Activated naive CD8-positive, alpha-beta T cell treated with anti-CD3 and anti-CD28 coated beads for 36 hours (primary cell): ENCODE data around the gene CNOT4. TPM values are rescaled to one million over a fixed set of nuclear protein-coding genes. Genes with fewer than 3 reads are reported as not detected.

Experiments used
- DNase-seq: peaks from one replicate; pipeline ENCODE4 v3.0.0; 2021
- H3K27ac Mint-ChIP-seq: one replicate; pipeline ENCODE4 v1.8.0; 2022; ENCODE audit warnings: mild to moderate bottlenecking, moderate library complexity, mixed read lengths
- H3K27me3 Mint-ChIP-seq: one replicate; pipeline ENCODE4 v1.8.0; 2022; ENCODE audit warnings: mild to moderate bottlenecking, mixed read lengths
- H3K36me3 Mint-ChIP-seq: one replicate; pipeline ENCODE4 v1.8.0; 2021; ENCODE audit warnings: mild to moderate bottlenecking, mixed read lengths
- H3K4me1 Mint-ChIP-seq: one replicate; pipeline ENCODE4 v1.8.0; 2021; ENCODE audit warnings: mixed read lengths
- H3K4me3 Mint-ChIP-seq: one replicate; pipeline ENCODE4 v1.8.0; 2022; ENCODE audit warnings: mild to moderate bottlenecking, moderate library complexity, mixed read lengths
- H3K9me3 Mint-ChIP-seq: one replicate; pipeline ENCODE4 v1.8.0; 2022; ENCODE audit warnings: mixed read lengths
- total RNA-seq, 2 experiments: library from RNA; stranded (reverse); gene quantifications; one replicate each; pipeline ENCODE4 v1.2.3, GENCODE V29; 2021

Gene CNOT4
- total RNA-seq, 2 experiments from 2014 or later = 17.0 to 17.5 TPM

DNA sequence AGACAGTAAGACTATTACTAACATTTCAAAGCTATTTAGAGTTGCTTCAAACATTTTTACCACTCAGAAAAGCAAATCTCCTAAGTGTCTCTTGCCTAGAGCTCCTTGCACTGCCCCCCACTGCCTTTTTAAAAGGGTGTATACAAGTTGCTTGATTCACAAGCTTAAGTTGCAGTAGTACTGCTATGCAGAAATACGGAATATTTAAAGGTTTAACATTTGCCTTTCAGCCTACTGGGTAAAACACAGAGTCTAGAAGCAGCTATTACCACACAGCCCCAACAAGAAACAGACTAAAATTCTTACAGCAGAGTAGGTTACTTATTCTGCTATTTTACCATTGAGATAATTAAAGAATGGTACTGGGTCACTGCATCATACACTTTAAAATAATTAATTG is 128.5 kb downstream of the CNOT4 start:
- Mint-ChIP-seq H3K27me3 (no peaks in the 10 kb centered on the region), H3K36me3 (peaks cover 1% of the 10 kb centered on the region), H3K4me3 (no peak overlapping the region), H3K4me1 (peaks cover 3% of the 10 kb centered on the region), H3K9me3 (no peaks in the 10 kb centered on the region), H3K27ac (no peak overlapping the region)
- no peak for DNase-seq

DNA sequence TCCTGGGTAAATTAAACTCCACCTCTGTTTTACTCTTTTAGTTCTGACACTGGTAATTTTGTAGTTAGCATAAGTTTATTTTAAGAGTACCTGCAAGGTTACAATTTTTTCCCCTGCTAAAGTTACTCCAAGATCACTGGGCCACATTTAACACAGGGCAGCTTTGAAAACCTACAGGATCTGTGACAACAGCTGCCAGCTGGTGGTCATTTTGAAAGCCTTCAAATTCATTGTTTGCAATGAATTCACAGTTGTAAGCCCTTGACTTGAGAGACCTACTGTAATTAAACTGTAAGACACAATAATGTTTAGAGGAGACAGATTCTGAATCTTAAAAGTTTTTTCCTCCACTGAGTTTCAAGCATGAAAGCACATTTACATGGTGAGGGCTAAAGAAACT is 129.6 kb downstream of the CNOT4 start:
- no peak for DNase-seq
- H3K4me1 Mint-ChIP-seq = peaks cover 3% of the 10 kb centered on the region
- peaks cover 1% of the 10 kb centered on the region for H3K36me3 Mint-ChIP-seq
- no peak overlapping the region for H3K27ac Mint-ChIP-seq
- H3K4me3 Mint-ChIP-seq = no peak overlapping the region
- no peaks in the 10 kb centered on the region for H3K27me3 Mint-ChIP-seq
- H3K9me3 Mint-ChIP-seq = no peaks in the 10 kb centered on the region

DNA sequence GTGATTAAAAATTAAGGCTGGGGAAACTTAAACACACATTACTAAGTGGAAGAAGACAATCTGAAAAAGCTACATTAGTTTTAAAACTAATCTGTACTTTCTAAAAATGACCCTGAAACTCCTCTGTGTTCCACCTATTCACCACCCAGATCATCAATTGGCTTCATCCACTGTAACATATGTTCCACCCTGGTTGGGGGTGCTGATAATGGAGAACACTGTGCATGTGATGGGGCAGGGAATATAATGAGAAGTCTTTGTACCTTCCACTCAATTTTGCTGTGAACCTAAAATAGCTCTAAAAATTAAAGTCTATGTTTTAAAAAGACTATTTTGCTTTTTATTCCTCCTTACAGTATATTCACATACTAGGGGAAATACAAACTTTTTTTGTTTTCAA is 132.7 kb downstream of the CNOT4 start:
- H3K4me1 Mint-ChIP-seq = peaks cover 10% of the 10 kb centered on the region
- H3K27me3 Mint-ChIP-seq = no peaks in the 10 kb centered on the region
- H3K36me3 Mint-ChIP-seq = peaks cover 6% of the 10 kb centered on the region
- no peak overlapping the region for H3K27ac Mint-ChIP-seq
- DNase-seq = no peak
- H3K4me3 Mint-ChIP-seq = no peak overlapping the region
- H3K9me3 Mint-ChIP-seq = no peaks in the 10 kb centered on the region

DNA sequence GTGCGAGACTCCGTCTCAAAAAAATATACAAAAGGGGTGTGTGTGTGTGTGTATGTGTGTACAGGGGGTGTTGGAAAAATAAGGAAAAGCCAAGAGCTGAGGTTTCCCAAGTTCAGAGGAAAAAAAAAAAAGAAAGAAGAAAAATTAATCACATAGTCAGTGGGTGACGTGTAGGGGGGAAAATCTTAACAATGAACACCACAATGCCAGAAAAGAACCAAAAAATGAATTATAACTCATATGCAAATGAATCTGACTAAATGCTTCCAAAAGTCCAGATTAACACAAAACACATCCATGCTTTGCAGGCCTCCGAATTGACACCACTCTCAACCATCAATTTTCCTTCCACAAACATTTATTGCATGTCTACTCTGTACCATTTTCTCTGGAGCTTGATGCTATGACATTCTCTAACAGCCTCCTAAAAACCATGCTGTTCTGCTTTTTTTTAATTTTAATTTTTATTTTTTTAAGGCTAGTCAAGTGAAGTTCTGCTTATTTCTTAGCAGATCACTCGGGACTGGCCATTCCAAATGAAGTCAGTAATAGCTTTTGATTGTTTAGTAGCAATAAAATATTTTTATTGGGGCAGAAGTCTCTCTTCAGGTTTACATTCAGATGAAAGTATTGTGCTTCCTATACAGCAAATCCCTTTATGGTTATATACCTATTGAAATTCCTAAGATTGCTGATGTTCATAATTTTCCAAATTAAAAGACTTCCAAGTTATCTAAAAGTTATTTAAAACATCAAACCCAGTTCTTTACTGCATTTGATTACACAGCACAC is 133.8 kb downstream of the CNOT4 start:
- Mint-ChIP-seq H3K27me3 (no peaks in the 10 kb centered on the region), H3K27ac (peak overlapping the region; percentile 66), H3K4me1 (peaks cover 10% of the 10 kb centered on the region), H3K9me3 (no peaks in the 10 kb centered on the region), H3K36me3 (peaks cover 6% of the 10 kb centered on the region), H3K4me3 (no peak overlapping the region)
- no peak for DNase-seq

DNA sequence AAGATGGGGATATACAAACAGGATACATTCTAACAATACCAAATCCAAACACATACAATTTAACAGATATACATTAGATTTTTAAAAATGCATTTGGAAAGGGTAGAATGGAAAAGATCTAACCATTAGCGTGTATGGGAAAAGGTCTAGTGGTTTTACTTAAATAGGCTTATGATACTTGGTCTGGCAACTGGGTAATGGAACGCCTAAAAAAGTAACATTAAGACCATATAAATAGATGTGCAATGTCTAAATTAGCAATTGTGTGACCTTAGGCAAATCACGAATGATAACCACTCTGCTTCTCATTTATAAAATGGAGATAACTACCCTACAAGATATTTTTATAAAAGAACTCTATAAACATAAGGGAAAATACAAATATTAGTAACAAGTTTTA is 135.2 kb downstream of the CNOT4 start:
- Mint-ChIP-seq H3K27ac (no peak overlapping the region), H3K4me3 (no peak overlapping the region), H3K36me3 (peaks cover 10% of the 10 kb centered on the region), H3K27me3 (no peaks in the 10 kb centered on the region), H3K4me1 (peaks cover 13% of the 10 kb centered on the region), H3K9me3 (no peaks in the 10 kb centered on the region)
- no peak for DNase-seq

DNA sequence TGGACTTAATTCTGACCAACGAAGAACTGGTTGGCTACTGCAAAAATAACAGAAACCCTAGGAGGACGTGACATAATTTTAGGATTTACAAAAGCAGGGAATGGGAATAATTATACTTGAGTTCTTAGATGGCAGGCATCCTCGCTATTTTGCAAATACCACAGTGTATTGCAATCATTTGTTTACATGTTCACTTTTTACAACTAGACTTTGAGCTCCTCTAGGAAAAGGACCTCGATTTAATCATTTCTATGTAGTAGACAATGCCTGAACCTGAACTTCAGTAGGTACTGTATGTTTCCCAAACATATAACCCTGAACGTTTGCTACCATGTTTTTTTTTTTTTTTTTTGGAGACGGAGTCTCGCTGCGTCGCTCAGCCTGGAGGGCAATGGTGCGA is 137.7 kb downstream of the CNOT4 start:
- H3K36me3 Mint-ChIP-seq = peaks cover 17% of the 10 kb centered on the region
- DNase-seq = no peak
- peaks cover 25% of the 10 kb centered on the region for H3K4me1 Mint-ChIP-seq
- no peak overlapping the region for H3K4me3 Mint-ChIP-seq
- H3K27ac Mint-ChIP-seq = no peak overlapping the region
- no peaks in the 10 kb centered on the region for H3K9me3 Mint-ChIP-seq
- H3K27me3 Mint-ChIP-seq = no peaks in the 10 kb centered on the region

DNA sequence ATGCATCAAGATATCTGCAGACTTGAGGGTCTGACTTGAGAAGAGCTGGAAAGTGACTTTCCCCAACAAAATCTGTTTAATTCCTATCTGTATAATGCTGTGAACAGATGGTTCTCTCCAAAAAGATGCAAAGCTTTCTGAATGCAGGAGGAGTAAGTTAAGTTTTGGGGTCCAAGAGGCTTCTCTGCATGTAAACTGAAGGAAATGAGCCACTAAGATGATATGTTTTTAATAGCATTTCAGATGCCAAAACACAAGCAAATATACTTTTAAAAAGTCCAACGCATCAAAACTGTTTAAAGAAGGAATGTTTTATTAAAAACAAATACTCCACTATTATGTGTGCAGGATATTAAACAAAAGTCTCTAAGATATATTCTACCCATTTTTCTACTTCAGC is 139.2 kb downstream of the CNOT4 start:
- no peak overlapping the region for H3K27ac Mint-ChIP-seq
- H3K27me3 Mint-ChIP-seq = no peaks in the 10 kb centered on the region
- no peak for DNase-seq
- peaks cover 19% of the 10 kb centered on the region for H3K36me3 Mint-ChIP-seq
- H3K4me1 Mint-ChIP-seq = peaks cover 22% of the 10 kb centered on the region
- H3K9me3 Mint-ChIP-seq = no peaks in the 10 kb centered on the region
- no peak overlapping the region for H3K4me3 Mint-ChIP-seq

DNA sequence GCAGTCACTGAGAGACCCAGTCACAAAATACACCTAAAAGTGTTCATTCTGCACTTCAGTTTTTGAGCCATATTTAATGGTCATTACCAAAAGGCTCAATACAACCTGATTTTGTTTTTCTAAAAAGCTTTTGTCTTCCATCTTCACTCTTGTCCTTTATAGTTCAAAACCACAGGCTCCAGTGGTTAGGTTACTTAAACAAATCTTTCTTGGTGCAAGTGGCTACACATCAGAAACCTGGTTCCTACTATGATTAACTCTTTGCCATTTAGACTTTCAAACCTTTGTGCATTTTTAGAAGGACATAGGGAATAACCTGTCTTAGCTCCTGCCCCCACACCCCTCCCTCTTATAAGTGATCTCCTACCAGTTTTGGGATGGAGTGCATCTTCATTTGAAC is 140.5 kb downstream of the CNOT4 start:
- no peak for DNase-seq
- Mint-ChIP-seq H3K27ac (no peak overlapping the region), H3K9me3 (no peaks in the 10 kb centered on the region), H3K36me3 (peaks cover 19% of the 10 kb centered on the region), H3K4me1 (peaks cover 20% of the 10 kb centered on the region), H3K4me3 (no peak overlapping the region), H3K27me3 (no peaks in the 10 kb centered on the region)

DNA sequence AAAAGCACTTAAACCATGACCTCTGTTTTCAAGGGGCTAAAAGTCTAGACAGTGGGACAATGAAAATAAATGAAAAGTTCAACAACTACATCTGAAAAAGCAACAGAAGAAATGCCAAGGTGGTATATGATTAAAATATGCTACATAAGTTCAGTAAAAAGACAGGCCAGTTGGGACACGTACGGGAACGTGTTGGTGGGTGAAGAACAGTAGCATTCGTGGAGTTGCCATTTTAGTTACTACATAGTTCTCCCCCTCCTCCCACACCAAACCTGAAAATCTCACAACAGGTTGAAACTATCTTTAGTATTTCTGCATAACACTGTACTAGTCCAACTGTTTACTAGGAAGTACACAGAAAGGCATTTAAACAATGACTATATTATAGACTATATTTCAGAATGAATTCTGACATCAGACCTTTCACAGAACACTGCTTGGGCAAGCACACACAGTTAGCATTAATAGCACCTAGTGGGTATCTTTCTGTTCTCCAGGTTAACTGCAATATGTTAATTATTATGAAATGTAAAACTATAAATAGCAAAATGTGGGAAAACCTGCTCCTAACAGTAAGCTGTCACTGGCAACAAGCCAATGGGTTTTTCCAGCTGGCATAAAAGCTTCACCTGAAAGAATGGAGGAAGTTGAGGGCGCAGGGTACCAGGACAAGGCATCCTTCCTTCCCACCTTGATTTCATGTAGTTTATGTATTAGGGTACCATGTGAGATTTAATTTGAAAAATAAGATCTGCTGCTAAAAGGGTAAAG is 141.3 kb downstream of the CNOT4 start:
- Mint-ChIP-seq H3K36me3 (peaks cover 18% of the 10 kb centered on the region), H3K27me3 (no peaks in the 10 kb centered on the region), H3K4me3 (no peak overlapping the region), H3K27ac (no peak overlapping the region), H3K4me1 (peaks cover 15% of the 10 kb centered on the region), H3K9me3 (no peaks in the 10 kb centered on the region)
- no peak for DNase-seq

DNA sequence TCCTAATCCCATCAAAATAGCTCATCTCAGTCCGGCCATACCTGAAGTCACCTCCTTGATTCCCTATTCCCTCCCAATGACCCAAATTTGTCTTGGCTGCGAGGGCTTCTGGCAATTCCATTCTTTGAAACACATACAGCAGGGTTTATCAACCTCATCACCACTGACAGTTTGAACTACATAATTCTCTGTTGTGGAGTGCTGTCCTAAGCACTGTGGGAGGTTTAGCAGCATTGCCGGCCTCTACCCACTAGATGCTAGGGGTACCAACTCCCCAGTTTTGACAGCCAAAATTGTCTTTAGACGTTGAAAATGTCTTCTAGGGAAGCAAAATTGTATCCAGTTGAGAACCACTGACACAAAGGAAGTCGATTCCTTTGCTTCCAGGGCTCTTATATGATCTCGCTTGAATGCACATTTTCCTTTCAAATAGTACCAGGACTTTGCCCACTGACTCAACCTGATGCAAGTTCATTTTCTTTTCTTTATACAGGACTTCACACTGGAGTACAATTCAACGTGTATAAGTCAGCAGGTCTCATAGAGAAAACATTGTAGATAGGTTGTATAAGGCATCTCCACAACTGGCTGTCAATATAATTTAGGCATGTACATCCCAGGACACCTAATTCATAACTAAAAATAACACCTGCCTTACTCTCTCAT is 142.9 kb downstream of the CNOT4 start:
- no peaks in the 10 kb centered on the region for H3K9me3 Mint-ChIP-seq
- H3K36me3 Mint-ChIP-seq = peaks cover 31% of the 10 kb centered on the region

DNA sequence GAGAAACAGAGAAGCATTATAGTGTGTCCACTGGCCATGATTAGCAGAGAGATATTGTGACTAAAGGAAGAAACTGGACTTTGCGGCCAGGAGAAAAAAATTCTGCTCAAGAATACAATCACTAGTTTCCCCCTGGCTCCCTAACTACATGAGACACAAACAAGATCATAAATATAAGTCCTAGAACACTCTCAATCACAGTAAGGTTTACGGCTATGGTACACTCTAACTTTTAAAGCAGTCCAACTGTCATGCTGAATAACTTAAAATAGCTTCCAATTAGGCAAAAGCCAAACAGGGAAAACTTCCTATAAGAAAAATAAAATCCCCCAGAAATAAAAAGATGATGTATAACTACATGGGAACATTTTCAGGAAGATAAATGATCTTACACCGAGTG is 144.2 kb downstream of the CNOT4 start:
- no peak for DNase-seq
- H3K4me1 Mint-ChIP-seq = peaks cover 15% of the 10 kb centered on the region
- no peak overlapping the region for H3K4me3 Mint-ChIP-seq
- no peak overlapping the region for H3K27ac Mint-ChIP-seq
- peaks cover 39% of the 10 kb centered on the region for H3K36me3 Mint-ChIP-seq
- H3K9me3 Mint-ChIP-seq = no peaks in the 10 kb centered on the region
- no peaks in the 10 kb centered on the region for H3K27me3 Mint-ChIP-seq

More for the DNA sequence above, 142.9 kb downstream of the CNOT4 start:
- Mint-ChIP-seq H3K27ac (no peak overlapping the region), H3K4me1 (peaks cover 15% of the 10 kb centered on the region), H3K4me3 (no peak overlapping the region), H3K27me3 (no peaks in the 10 kb centered on the region)
- DNase-seq = no peak

DNA sequence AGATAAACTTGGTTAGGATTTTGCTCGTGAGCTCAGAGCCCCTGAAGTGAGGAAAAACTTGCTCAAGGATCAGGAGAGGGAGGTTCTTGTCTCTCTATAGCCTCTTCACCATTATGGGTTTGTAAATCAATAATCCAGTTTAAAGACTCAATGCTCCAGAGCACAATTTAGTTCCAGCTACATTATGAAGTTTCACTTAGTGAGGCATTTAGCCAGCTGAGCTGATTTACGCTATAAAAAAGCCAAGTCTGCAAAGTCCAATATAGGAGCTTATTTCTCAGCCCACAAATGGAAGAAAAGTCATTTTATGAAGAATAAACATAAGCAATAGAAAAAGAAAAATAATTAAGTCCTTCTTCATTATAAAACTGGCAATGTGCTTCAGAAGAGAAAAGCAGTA is 145.7 kb downstream of the CNOT4 start:
- Mint-ChIP-seq H3K27me3 (no peaks in the 10 kb centered on the region), H3K4me1 (peaks cover 9% of the 10 kb centered on the region), H3K9me3 (no peaks in the 10 kb centered on the region), H3K4me3 (no peak overlapping the region), H3K36me3 (peaks cover 31% of the 10 kb centered on the region), H3K27ac (no peak overlapping the region)
- DNase-seq = no peak

DNA sequence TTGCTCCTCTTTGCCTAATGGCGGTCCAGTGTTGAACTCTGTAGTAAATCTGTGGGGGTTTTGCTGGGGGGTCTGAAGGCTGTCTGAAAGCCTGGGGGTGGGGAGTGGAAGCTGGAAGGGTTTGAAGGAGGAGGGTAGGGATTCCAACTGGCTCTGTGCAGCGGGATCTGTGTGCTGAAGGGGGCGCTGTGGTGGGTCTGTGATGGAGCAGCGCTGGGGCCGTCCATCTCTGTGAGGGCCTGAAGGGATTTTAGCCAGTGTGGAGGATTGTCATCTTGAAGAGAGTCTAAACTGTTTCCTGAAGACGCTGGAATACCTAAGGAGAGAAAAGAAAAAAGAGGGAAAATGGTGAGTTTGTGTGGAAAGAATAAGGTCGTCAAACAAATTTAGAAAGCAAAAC is 147.0 kb downstream of the CNOT4 start:
- Mint-ChIP-seq H3K4me3 (no peak overlapping the region), H3K36me3 (peaks cover 27% of the 10 kb centered on the region), H3K9me3 (no peaks in the 10 kb centered on the region), H3K27me3 (no peaks in the 10 kb centered on the region), H3K4me1 (no peaks in the 10 kb centered on the region), H3K27ac (no peak overlapping the region)
- DNase-seq = no peak

DNA sequence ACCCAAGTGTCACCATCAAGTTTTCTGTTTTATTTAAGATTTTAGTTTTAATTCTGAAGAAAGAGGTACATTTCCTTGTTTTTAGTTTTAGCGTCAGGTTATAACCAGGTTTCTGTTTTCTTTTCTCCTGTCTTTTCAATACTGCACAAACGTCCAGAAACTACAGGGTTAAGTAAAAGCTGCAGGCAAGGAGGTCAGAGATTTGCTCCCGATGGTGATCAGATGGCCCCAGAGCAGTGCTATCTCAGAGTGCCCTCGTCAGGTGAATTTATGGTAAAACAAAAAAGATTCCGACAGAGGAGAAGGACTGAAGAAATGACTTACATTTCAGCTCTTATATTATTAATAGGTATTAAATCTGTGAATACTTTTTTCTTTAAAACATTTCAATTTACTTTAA is 148.1 kb downstream of the CNOT4 start:
- H3K4me1 Mint-ChIP-seq = no peaks in the 10 kb centered on the region
- no peak for DNase-seq
- H3K4me3 Mint-ChIP-seq = no peak overlapping the region
- peaks cover 27% of the 10 kb centered on the region for H3K36me3 Mint-ChIP-seq
- no peak overlapping the region for H3K27ac Mint-ChIP-seq
- H3K9me3 Mint-ChIP-seq = no peaks in the 10 kb centered on the region
- no peaks in the 10 kb centered on the region for H3K27me3 Mint-ChIP-seq

DNA sequence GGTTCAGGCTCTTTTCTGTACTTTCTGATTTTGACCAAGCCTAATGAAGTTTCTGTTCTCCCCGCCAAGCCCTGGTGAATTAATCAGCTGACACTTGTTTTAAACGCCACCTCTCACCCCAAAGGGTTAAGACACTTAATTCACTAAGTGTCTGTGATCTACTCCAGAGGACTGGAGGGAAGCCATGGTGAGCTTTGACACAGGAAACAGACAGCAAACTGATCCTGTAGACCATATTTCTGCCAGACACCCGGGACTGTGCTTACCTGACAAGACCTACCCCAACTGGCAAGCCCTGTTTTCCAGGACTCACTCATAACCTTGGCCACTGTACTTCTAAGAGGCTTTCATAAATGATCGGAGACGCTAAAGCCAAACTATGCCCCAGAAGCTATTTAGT is 150.3 kb downstream of the CNOT4 start:
- no peak for DNase-seq
- H3K4me3 Mint-ChIP-seq = no peak overlapping the region
- no peaks in the 10 kb centered on the region for H3K4me1 Mint-ChIP-seq
- no peak overlapping the region for H3K27ac Mint-ChIP-seq
- no peaks in the 10 kb centered on the region for H3K9me3 Mint-ChIP-seq
- peaks cover 25% of the 10 kb centered on the region for H3K36me3 Mint-ChIP-seq
- no peaks in the 10 kb centered on the region for H3K27me3 Mint-ChIP-seq
